Testis (tissue), 3 donors: ENCODE results near the gene METRNL. TPM values are rescaled to one million over a fixed set of nuclear protein-coding genes. Genes with fewer than 3 reads are reported as not detected.
A peak's percentile ranks its signal among the peaks of the same experiment; 100 is the strongest.

Experiments used
- DNase-seq: peaks from one replicate; pipeline ENCODE4 v3.0.0-alpha.2; 2019
- H3K27ac ChIP-seq, 2 donors: fragments of 200-600 bp; sonication (generic); one replicate each; pipeline ENCODE4 v1.5.1; 2019
- H3K27me3 ChIP-seq: fragments of 200-600 bp; sonication (generic); one replicate; pipeline ENCODE4 v1.5.1; 2019
- H3K36me3 ChIP-seq: fragments of 200-600 bp; sonication (generic); one replicate; pipeline ENCODE4 v1.5.1; 2017; ENCODE audit warnings: low read depth; ENCODE audit errors: missing control alignments
- H3K4me1 ChIP-seq: fragments of 200-600 bp; sonication (generic); one replicate; pipeline ENCODE4 v1.5.1; 2019
- H3K4me3 ChIP-seq, 2 donors: fragments of 200-600 bp; sonication (generic); one replicate each; pipeline ENCODE4 v1.5.1; 2017 to 2019
- H3K9me3 ChIP-seq: fragments of 200-600 bp; sonication (generic); one replicate; pipeline ENCODE4 v1.5.1; 2017
- POLR2A ChIP-seq: fragments of 450-650 bp; IDR thresholded peaks from one replicate; pipeline ENCODE4 v1.6.1; 2017; ENCODE audit warnings: antibody characterized with exemption, mild to moderate bottlenecking, moderate library complexity
- WGBS, 2 donors: methylation state at CpG; one replicate each; pipeline ENCODE4 v1.1.5; 2018; 5-methylcytosine and 5-hydroxymethylcytosine counted together
- intact Hi-C: fragments of 100-400 bp; cut with DNase I; formaldehyde crosslinking; loops from one replicate; pipeline ENCODE4 v1.15.1; 2023; ENCODE audit warnings: low total_unique reads
- polyA plus RNA-seq: library from polyadenylated mRNA; stranded (reverse); fragments of 350-450 nt; fragmentation: Illumina TruSeq; extraction: RNeasy Lipid Tissue Mini Kit (QIAGEN cat#74804); gene quantifications from one replicate; pipeline ENCODE4 v1.2.3, GENCODE V29; 2014; ENCODE audit warnings: low read depth, low replicate concordance; ENCODE audit not compliant: insufficient read depth
- total RNA-seq, 2 donors: library from RNA; depleted of rRNA; stranded (reverse); fragments of >200 nt; gene quantifications; one replicate each; pipeline ENCODE4 v1.2.3, GENCODE V29; 2016
- TF ChIP-seq, protein P1 (sequence below), 3 experiments: fragments of 450-650 bp in 2 of 3; fragments of 200-600 bp in 1 of 3; sonication (generic) in 1 of 3; IDR thresholded peaks; one replicate each; pipeline ENCODE4 v1.5.1; 2016 to 2019; ENCODE audit warnings: antibody characterized with exemption in 3 of 3, mild to moderate bottlenecking in 2 of 3, moderate library complexity in 1 of 3

METRNL gene
- total and polyA plus RNA-seq, 3 donors from 2014 or later, result 54.6 to 86.1 (median 56.1) TPM

DNA sequence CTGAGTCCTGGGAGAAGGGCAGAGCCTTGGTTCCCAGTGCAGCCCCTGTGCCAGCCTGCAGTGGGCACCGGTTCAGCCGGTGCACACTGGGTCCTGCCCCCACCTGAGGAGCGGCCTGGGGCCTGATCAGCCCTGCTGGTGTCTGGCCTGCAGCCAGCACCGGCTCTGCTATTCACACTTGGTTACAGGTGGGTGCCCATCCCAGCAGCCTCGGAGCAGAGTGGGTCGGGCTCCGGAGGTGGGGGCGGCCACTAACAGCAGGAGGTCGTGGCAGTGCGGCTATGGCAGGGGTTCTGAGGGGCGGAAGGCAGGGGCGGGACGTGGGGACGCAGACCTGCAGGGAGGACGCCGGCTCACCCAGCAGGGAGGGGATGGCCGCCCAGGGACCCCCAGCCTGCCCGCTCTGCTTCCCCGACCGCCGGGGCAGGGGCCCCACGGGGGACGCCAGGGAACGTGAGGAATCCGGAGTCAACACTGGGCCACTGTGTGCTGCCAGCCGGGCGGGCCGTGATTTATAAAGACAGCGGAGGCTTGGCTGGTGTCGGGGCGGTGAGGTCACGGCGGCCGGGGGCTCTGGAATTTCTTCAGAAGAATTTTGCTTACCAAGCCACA is 20.3 kb downstream of the METRNL start:
- intact Hi-C loops, result no loop called here
- Histone ChIP-seq H3K4me3 (no peak overlapping the region), H3K9me3 (no peaks in the 10 kb centered on the region), H3K4me1 (peaks cover 33% of the 10 kb centered on the region), H3K27me3 (no peaks in the 10 kb centered on the region), H3K27ac (peak overlapping the region in 1 of 2 donors; percentile 18), H3K36me3 (no peaks in the 10 kb centered on the region)
- whole genome bisulfite sequencing, 2 donors, result 27 to 39% methylated on average over 9 to 34 of the region's 34 CpGs
- DNase-seq, result no peak
- no peak for TF ChIP-seq POLR2A
- TF ChIP-seq, protein P1, sequence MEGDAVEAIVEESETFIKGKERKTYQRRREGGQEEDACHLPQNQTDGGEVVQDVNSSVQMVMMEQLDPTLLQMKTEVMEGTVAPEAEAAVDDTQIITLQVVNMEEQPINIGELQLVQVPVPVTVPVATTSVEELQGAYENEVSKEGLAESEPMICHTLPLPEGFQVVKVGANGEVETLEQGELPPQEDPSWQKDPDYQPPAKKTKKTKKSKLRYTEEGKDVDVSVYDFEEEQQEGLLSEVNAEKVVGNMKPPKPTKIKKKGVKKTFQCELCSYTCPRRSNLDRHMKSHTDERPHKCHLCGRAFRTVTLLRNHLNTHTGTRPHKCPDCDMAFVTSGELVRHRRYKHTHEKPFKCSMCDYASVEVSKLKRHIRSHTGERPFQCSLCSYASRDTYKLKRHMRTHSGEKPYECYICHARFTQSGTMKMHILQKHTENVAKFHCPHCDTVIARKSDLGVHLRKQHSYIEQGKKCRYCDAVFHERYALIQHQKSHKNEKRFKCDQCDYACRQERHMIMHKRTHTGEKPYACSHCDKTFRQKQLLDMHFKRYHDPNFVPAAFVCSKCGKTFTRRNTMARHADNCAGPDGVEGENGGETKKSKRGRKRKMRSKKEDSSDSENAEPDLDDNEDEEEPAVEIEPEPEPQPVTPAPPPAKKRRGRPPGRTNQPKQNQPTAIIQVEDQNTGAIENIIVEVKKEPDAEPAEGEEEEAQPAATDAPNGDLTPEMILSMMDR (IDR thresholded peaks at IDR 0.05), result no peak

DNA sequence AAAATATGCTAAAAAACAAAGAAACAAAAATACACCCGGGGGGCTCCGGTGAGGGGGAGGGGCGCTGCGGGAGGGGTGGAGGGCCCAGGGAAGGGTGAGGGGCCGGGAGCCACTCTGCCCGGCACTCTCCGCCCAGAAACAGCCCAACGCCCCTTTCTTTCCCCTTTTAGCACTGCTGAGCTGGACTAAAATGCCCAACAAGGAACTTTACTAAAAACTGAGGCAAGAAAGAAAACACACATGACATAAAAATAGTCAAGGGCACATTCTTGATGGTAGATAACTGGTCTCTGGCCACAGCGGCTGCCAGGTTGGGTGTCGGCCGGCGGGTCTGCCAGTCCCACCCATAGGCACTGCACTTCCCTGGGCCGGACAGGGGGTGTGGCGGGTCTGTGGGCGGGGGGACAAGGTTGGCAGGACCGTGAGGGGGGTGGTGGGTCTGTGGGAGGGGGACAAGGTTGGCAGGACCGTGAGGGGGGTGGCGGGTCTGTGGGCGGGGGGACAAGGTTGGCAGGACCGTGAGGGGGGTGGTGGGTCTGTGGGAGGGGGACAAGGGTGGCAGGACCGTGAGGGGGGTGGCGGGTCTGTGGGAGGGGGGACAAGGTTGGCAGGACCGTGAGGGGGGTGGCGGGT is 20.9 kb downstream of the METRNL start:
- H3K4me3 ChIP-seq, result no peak overlapping the region
- TF ChIP-seq POLR2A, result no peak
- TF ChIP-seq, protein P1 (IDR thresholded peaks at IDR 0.05), result no peak

DNA sequence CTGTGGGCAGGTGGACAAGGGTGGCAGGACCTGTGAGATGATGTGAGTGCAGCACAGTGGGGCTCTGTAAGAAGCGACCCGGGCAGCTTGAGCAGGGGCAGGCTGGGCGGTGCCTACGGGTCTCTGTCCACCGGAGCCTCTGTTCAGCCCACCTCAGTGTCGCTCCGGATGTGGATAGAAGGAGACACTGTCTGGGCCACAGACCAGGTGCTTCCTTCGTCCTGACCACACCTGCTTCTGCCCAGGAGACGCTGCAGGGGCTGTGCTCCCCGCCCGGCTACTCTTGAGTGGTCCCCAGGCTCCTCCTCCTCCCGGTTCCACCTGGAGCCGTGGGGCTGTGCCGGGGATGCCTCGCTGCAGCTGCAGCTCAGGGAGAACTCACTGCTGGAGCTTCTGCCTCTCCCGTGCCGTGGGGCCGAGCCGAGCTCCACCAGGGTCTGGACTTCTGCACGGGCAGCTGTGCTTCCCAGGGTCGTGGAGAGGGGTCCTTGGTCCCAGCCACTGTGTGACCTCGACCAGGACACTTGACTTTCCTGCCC is 21.5 kb downstream of the METRNL start:
- Histone ChIP-seq H3K9me3 (no peaks in the 10 kb centered on the region), H3K27ac (no peak overlapping the region), H3K36me3 (no peaks in the 10 kb centered on the region), H3K4me3 (no peak overlapping the region), H3K27me3 (no peaks in the 10 kb centered on the region), H3K4me1 (peaks cover 33% of the 10 kb centered on the region)
- TF ChIP-seq, protein P1 (IDR thresholded peaks at IDR 0.05), result no peak
- intact Hi-C loops, result no loop called here
- 24 to 36% methylated on average over 3 to 22 of the region's 22 CpGs for WGBS, 2 donors
- DNase-seq, result no peak

More for the DNA sequence above, 20.9 kb downstream of the METRNL start:
- H3K4me1 ChIP-seq, result peaks cover 33% of the 10 kb centered on the region
- H3K27me3 ChIP-seq, result no peaks in the 10 kb centered on the region
- H3K36me3 ChIP-seq, result no peaks in the 10 kb centered on the region
- 24 to 29% methylated on average over 13 to 23 of the region's 24 CpGs for WGBS, 2 donors
- peak; percentile 46 for DNase-seq
- H3K27ac ChIP-seq, result no peak overlapping the region
- intact Hi-C loops, result no loop called here
- H3K9me3 ChIP-seq, result no peaks in the 10 kb centered on the region

DNA sequence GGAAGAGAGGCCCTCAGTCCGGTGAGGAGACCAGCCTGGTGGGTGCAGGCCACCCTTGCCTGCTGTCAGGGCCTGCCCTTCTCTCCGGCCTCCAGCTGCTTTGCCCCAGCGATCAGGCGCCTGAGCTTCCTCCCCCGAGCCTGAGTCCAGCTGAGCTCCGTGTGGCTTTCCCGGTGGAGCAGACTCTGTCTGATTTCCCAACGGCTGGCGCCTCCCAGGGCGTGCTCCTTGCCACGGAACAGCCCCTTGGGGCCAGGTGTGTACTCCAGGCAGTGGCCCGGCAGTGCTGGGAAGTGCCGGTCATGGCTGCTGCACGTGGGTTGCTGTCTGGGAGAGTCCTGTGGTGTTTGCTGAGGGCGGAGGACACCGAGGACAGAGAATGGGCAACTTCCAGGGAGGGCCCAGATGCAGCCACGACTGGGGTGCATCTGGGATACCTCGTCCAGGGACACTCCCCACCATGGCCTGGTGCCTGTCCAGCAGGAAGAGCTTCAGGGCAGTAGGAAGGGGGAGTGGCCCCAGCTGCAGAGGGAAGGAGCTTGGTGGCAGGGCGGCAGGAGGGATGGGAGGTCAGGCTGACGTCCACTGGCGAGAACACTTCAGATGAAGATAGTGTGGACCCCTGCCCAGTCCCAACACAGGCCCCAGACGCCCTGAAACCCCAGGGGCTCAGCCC is 22.5 kb downstream of the METRNL start:
- Histone ChIP-seq H3K4me3 (no peak overlapping the region), H3K36me3 (no peaks in the 10 kb centered on the region), H3K27me3 (no peaks in the 10 kb centered on the region), H3K9me3 (no peaks in the 10 kb centered on the region), H3K4me1 (peaks cover 33% of the 10 kb centered on the region), H3K27ac (peak overlapping the region; percentile 59)
- WGBS, 2 donors, result 46% methylated on average over 18 of the region's 22 CpGs; no CpG with 5 or more reads in 1 of the 2 donors
- TF ChIP-seq, protein P1 (IDR thresholded peaks at IDR 0.05), result no peak
- no peak for TF ChIP-seq POLR2A
- no peak for DNase-seq
- intact Hi-C loops, result no loop called here
